ENCODE data around the gene ATP11B.

The ATP11B gene

GRCh38 chr3:182785142-182785541 is 8.2 kb upstream of the ATP11B start:
- TF ChIP-seq TCF12 (IDR thresholded peaks at IDR 0.05; ENCODE audit: low read depth) (no peak), CEBPB (IDR thresholded peaks at IDR 0.05) (no peak), TEAD4 (IDR thresholded peaks at IDR 0.05) (no peak), NFIC (IDR thresholded peaks at IDR 0.05) (no peak), EGR1 (IDR thresholded peaks at IDR 0.05) (no peak), FOXM1 (IDR thresholded peaks at IDR 0.05; ENCODE audit: borderline replicate concordance, low read depth) (no peak), TAF1 (IDR thresholded peaks at IDR 0.05; ENCODE audit: low read depth) (no peak), EP300 (IDR thresholded peaks at IDR 0.05; ENCODE audit: borderline replicate concordance) (no peak), CREB1 (IDR thresholded peaks at IDR 0.05; ENCODE audit: low read depth) (no peak), MAX (IDR thresholded peaks at IDR 0.05) (no peak), RAD21 (IDR thresholded peaks at IDR 0.05; ENCODE audit: low read depth) (no peak), YY1 (IDR thresholded peaks at IDR 0.05; ENCODE audit: low read depth) (no peak), ZBTB7A (IDR thresholded peaks at IDR 0.05; ENCODE audit: low read depth) (no peak), USF1 (IDR thresholded peaks at IDR 0.05) (no peak)
- TF ChIP-seq, protein P1, sequence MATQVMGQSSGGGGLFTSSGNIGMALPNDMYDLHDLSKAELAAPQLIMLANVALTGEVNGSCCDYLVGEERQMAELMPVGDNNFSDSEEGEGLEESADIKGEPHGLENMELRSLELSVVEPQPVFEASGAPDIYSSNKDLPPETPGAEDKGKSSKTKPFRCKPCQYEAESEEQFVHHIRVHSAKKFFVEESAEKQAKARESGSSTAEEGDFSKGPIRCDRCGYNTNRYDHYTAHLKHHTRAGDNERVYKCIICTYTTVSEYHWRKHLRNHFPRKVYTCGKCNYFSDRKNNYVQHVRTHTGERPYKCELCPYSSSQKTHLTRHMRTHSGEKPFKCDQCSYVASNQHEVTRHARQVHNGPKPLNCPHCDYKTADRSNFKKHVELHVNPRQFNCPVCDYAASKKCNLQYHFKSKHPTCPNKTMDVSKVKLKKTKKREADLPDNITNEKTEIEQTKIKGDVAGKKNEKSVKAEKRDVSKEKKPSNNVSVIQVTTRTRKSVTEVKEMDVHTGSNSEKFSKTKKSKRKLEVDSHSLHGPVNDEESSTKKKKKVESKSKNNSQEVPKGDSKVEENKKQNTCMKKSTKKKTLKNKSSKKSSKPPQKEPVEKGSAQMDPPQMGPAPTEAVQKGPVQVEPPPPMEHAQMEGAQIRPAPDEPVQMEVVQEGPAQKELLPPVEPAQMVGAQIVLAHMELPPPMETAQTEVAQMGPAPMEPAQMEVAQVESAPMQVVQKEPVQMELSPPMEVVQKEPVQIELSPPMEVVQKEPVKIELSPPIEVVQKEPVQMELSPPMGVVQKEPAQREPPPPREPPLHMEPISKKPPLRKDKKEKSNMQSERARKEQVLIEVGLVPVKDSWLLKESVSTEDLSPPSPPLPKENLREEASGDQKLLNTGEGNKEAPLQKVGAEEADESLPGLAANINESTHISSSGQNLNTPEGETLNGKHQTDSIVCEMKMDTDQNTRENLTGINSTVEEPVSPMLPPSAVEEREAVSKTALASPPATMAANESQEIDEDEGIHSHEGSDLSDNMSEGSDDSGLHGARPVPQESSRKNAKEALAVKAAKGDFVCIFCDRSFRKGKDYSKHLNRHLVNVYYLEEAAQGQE (IDR thresholded peaks at IDR 0.05; ENCODE audit: low read depth): no peak

GRCh38 chr3:182785756-182786155 is 7.5 kb upstream of the ATP11B start:
- TF ChIP-seq USF1 (IDR thresholded peaks at IDR 0.05) (no peak), TCF12 (IDR thresholded peaks at IDR 0.05; ENCODE audit: low read depth) (no peak), RAD21 (IDR thresholded peaks at IDR 0.05; ENCODE audit: low read depth) (no peak), YY1 (IDR thresholded peaks at IDR 0.05; ENCODE audit: low read depth) (no peak), CEBPB (IDR thresholded peaks at IDR 0.05) (no peak)

- TF ChIP-seq USF1 (IDR thresholded peaks at IDR 0.05) (no peak), TEAD4 (IDR thresholded peaks at IDR 0.05) (no peak)
Observed at GRCh38 chr3:182786564-182787196, 6.6 kb upstream of the ATP11B start.

GRCh38 chr3:182787302-182788036 is 5.8 kb upstream of the ATP11B start:
- TF ChIP-seq TEAD4 (IDR thresholded peaks at IDR 0.05): no peak

DNA sequence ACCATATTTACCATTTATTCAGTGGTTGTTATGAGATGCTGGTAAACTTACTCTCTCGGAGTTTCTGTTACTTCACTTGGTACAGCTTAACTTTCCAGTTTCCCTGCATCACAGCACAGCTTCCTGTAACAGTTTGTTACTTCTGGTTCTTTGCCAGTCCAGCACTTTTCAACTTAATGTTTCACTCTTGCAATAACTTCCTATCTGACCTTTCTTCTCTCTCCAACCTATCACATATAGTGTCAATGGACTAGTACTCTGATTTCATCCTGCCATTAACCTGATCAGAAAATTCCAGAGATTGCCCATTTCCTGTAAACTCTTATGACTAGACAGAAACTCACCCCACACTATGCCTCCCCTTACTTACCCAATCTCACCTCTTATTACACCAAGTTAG is 3.9 kb upstream of the ATP11B start:
- TF ChIP-seq USF1 (IDR thresholded peaks at IDR 0.05) (no peak), EP300 (IDR thresholded peaks at IDR 0.05; ENCODE audit: borderline replicate concordance) (no peak), NFIC (IDR thresholded peaks at IDR 0.05) (no peak), TAF1 (IDR thresholded peaks at IDR 0.05; ENCODE audit: low read depth) (no peak)
- TF ChIP-seq, protein P1 (IDR thresholded peaks at IDR 0.05; ENCODE audit: low read depth): no peak

- TF ChIP-seq CEBPB (IDR thresholded peaks at IDR 0.05): no peak
- TF ChIP-seq, protein P1 (IDR thresholded peaks at IDR 0.05; ENCODE audit: low read depth): no peak
- no peak for TF ChIP-seq CREB1 (IDR thresholded peaks at IDR 0.05; ENCODE audit: low read depth)
- TF ChIP-seq MAX (IDR thresholded peaks at IDR 0.05): no peak
Observed at GRCh38 chr3:182790612-182791011, 2.7 kb upstream of the ATP11B start.
